ENCODE data around the gene FAF1.

Gene FAF1

GRCh38 chr1:50992532-50993318, 32.7 kb upstream of the FAF1 start:
- H3K9me3 ChIP-seq (replicated peaks; ENCODE audit: low read length): no peaks in the 10 kb centered on the region
- no peak overlapping the region for H3K4me2 ChIP-seq (ENCODE audit: low read length)
- H3K4me1 ChIP-seq (ENCODE audit: control insufficient read depth, insufficient read depth, low read length): no peaks in the 10 kb centered on the region
- H3K9ac ChIP-seq (ENCODE audit: low read depth, low read length): no peak overlapping the region
- H3K4me3 ChIP-seq (ENCODE audit: low read length): no peak overlapping the region
- no peaks in the 10 kb centered on the region for H3K27me3 ChIP-seq (ENCODE audit: control insufficient read depth, insufficient read depth, low read length)
- no peaks in the 10 kb centered on the region for H3K36me3 ChIP-seq (ENCODE audit: insufficient read depth, low read length)

GRCh38 chr1:50989694-50990093, 29.6 kb upstream of the FAF1 start:
- Histone ChIP-seq H3K4me2 (ENCODE audit: low read length) (no peak overlapping the region), H3K4me3 (ENCODE audit: low read length) (no peak overlapping the region), H3K27me3 (ENCODE audit: control insufficient read depth, insufficient read depth, low read length) (no peaks in the 10 kb centered on the region), H3K9me3 (replicated peaks; ENCODE audit: low read length) (no peaks in the 10 kb centered on the region), H3K4me1 (ENCODE audit: control insufficient read depth, insufficient read depth, low read length) (no peaks in the 10 kb centered on the region), H3K36me3 (ENCODE audit: insufficient read depth, low read length) (no peaks in the 10 kb centered on the region), H3K9ac (ENCODE audit: low read depth, low read length) (no peak overlapping the region)

GRCh38 chr1:50986653-50987052, 26.6 kb upstream of the FAF1 start:
- no peaks in the 10 kb centered on the region for H3K36me3 ChIP-seq (ENCODE audit: insufficient read depth, low read length)

GRCh38 chr1:50985094-50985493, 25.0 kb upstream of the FAF1 start:
- H3K4me3 ChIP-seq (ENCODE audit: low read length): no peak overlapping the region

More at GRCh38 chr1:50986653-50987052, 26.6 kb upstream of the FAF1 start:
- Histone ChIP-seq H3K9me3 (replicated peaks; ENCODE audit: low read length) (no peaks in the 10 kb centered on the region), H3K4me1 (ENCODE audit: control insufficient read depth, insufficient read depth, low read length) (peaks cover 4% of the 10 kb centered on the region), H3K4me2 (ENCODE audit: low read length) (no peak overlapping the region), H3K27me3 (ENCODE audit: control insufficient read depth, insufficient read depth, low read length) (no peaks in the 10 kb centered on the region), H3K9ac (ENCODE audit: low read depth, low read length) (no peak overlapping the region), H3K4me3 (ENCODE audit: low read length) (no peak overlapping the region)

GRCh38 chr1:50983219-50983802, 23.2 kb upstream of the FAF1 start:
- H3K36me3 ChIP-seq (ENCODE audit: insufficient read depth, low read length): no peaks in the 10 kb centered on the region
- H3K4me3 ChIP-seq (ENCODE audit: low read length): no peak overlapping the region
- H3K4me1 ChIP-seq (ENCODE audit: control insufficient read depth, insufficient read depth, low read length): peaks cover 11% of the 10 kb centered on the region
- H3K9me3 ChIP-seq (replicated peaks; ENCODE audit: low read length): no peaks in the 10 kb centered on the region
- H3K4me2 ChIP-seq (ENCODE audit: low read length): no peak overlapping the region
- H3K27me3 ChIP-seq (ENCODE audit: control insufficient read depth, insufficient read depth, low read length): no peaks in the 10 kb centered on the region
- no peak overlapping the region for H3K9ac ChIP-seq (ENCODE audit: low read depth, low read length)

More at GRCh38 chr1:50985094-50985493, 25.0 kb upstream of the FAF1 start:
- Histone ChIP-seq H3K4me1 (ENCODE audit: control insufficient read depth, insufficient read depth, low read length) (peaks cover 11% of the 10 kb centered on the region), H3K36me3 (ENCODE audit: insufficient read depth, low read length) (no peaks in the 10 kb centered on the region), H3K9ac (ENCODE audit: low read depth, low read length) (no peak overlapping the region), H3K27me3 (ENCODE audit: control insufficient read depth, insufficient read depth, low read length) (no peaks in the 10 kb centered on the region), H3K4me2 (ENCODE audit: low read length) (no peak overlapping the region), H3K9me3 (replicated peaks; ENCODE audit: low read length) (no peaks in the 10 kb centered on the region)

GRCh38 chr1:50982611-50983010, 22.5 kb upstream of the FAF1 start:
- H3K4me2 ChIP-seq (ENCODE audit: low read length): no peak overlapping the region
- H3K9ac ChIP-seq (ENCODE audit: low read depth, low read length): no peak overlapping the region
- H3K27me3 ChIP-seq (ENCODE audit: control insufficient read depth, insufficient read depth, low read length): no peaks in the 10 kb centered on the region
- H3K9me3 ChIP-seq (replicated peaks; ENCODE audit: low read length): no peaks in the 10 kb centered on the region
- H3K36me3 ChIP-seq (ENCODE audit: insufficient read depth, low read length): no peaks in the 10 kb centered on the region
- peaks cover 11% of the 10 kb centered on the region for H3K4me1 ChIP-seq (ENCODE audit: control insufficient read depth, insufficient read depth, low read length)
- H3K4me3 ChIP-seq (ENCODE audit: low read length): no peak overlapping the region

GRCh38 chr1:50981741-50982140, 21.7 kb upstream of the FAF1 start:
- Histone ChIP-seq H3K27me3 (ENCODE audit: control insufficient read depth, insufficient read depth, low read length) (no peaks in the 10 kb centered on the region), H3K4me3 (ENCODE audit: low read length) (no peak overlapping the region), H3K9me3 (replicated peaks; ENCODE audit: low read length) (no peaks in the 10 kb centered on the region), H3K36me3 (ENCODE audit: insufficient read depth, low read length) (no peaks in the 10 kb centered on the region), H3K4me2 (ENCODE audit: low read length) (peak overlapping the region; percentile 44), H3K9ac (ENCODE audit: low read depth, low read length) (peak overlapping the region; percentile 28), H3K4me1 (ENCODE audit: control insufficient read depth, insufficient read depth, low read length) (peaks cover 15% of the 10 kb centered on the region)

- Histone ChIP-seq H3K9me3 (replicated peaks; ENCODE audit: low read length) (no peaks in the 10 kb centered on the region), H3K4me2 (ENCODE audit: low read length) (peak overlapping the region; percentile 98), H3K9ac (ENCODE audit: low read depth, low read length) (peak overlapping the region; percentile 99), H3K4me1 (ENCODE audit: control insufficient read depth, insufficient read depth, low read length) (peaks cover 23% of the 10 kb centered on the region), H3K4me3 (ENCODE audit: low read length) (no peak overlapping the region), H3K27me3 (ENCODE audit: control insufficient read depth, insufficient read depth, low read length) (no peaks in the 10 kb centered on the region), H3K36me3 (ENCODE audit: insufficient read depth, low read length) (no peaks in the 10 kb centered on the region)
These were observed 20.4 kb upstream of the FAF1 start for GRCh38 chr1:50980505-50980904.

GRCh38 chr1:50979937-50980336, 19.9 kb upstream of the FAF1 start:
- H3K9ac ChIP-seq (ENCODE audit: low read depth, low read length): peak overlapping the region; percentile 99
- H3K36me3 ChIP-seq (ENCODE audit: insufficient read depth, low read length): no peaks in the 10 kb centered on the region
- peak overlapping the region; percentile 96 for H3K4me3 ChIP-seq (ENCODE audit: low read length)
- peak overlapping the region; percentile 98 for H3K4me2 ChIP-seq (ENCODE audit: low read length)
- H3K27me3 ChIP-seq (ENCODE audit: control insufficient read depth, insufficient read depth, low read length): no peaks in the 10 kb centered on the region
- no peaks in the 10 kb centered on the region for H3K9me3 ChIP-seq (replicated peaks; ENCODE audit: low read length)
- peaks cover 25% of the 10 kb centered on the region for H3K4me1 ChIP-seq (ENCODE audit: control insufficient read depth, insufficient read depth, low read length)

- no peaks in the 10 kb centered on the region for H3K9me3 ChIP-seq (replicated peaks; ENCODE audit: low read length)
- peaks cover 33% of the 10 kb centered on the region for H3K4me1 ChIP-seq (ENCODE audit: control insufficient read depth, insufficient read depth, low read length)
- peak overlapping the region; percentile 99 for H3K9ac ChIP-seq (ENCODE audit: low read depth, low read length)
- H3K4me2 ChIP-seq (ENCODE audit: low read length): peak overlapping the region; percentile 98
- H3K36me3 ChIP-seq (ENCODE audit: insufficient read depth, low read length): no peaks in the 10 kb centered on the region
- H3K4me3 ChIP-seq (ENCODE audit: low read length): peak overlapping the region; percentile 96
- no peaks in the 10 kb centered on the region for H3K27me3 ChIP-seq (ENCODE audit: control insufficient read depth, insufficient read depth, low read length)
These were observed 19.1 kb upstream of the FAF1 start for GRCh38 chr1:50978852-50979781.

- Histone ChIP-seq H3K9me3 (replicated peaks; ENCODE audit: low read length) (no peaks in the 10 kb centered on the region), H3K27me3 (ENCODE audit: control insufficient read depth, insufficient read depth, low read length) (no peaks in the 10 kb centered on the region), H3K36me3 (ENCODE audit: insufficient read depth, low read length) (no peaks in the 10 kb centered on the region), H3K4me2 (ENCODE audit: low read length) (peak overlapping the region; percentile 98), H3K4me3 (ENCODE audit: low read length) (peak overlapping the region; percentile 96), H3K4me1 (ENCODE audit: control insufficient read depth, insufficient read depth, low read length) (peaks cover 33% of the 10 kb centered on the region), H3K9ac (ENCODE audit: low read depth, low read length) (peak overlapping the region; percentile 99)
These were observed 18.2 kb upstream of the FAF1 start for GRCh38 chr1:50978144-50978851.
